GM12875 (cell line): Measurements from ENCODE around the gene MATCAP1.

Experiments
- H3K4me3 ChIP-seq: one replicate; pipeline ENCODE4 v1.5.1; 2011; ENCODE audit warnings: low read depth, low read length, control low read depth
- CTCF ChIP-seq: IDR thresholded peaks from 2 replicates; pipeline ENCODE4 v1.5.1; 2011; ENCODE audit warnings: low read depth, mild to moderate bottlenecking, control low read depth, inconsistent platforms, low read length, moderate library complexity, borderline replicate concordance; ENCODE audit not compliant: insufficient read depth

Gene MATCAP1

GRCh38 chr16:67213197-67214019 is 29.6 kb upstream of the MATCAP1 start:
- no peak for TF ChIP-seq CTCF
- H3K4me3 ChIP-seq, result no peak overlapping the region

- no peak for TF ChIP-seq CTCF
- H3K4me3 ChIP-seq, result no peak overlapping the region
Measured at GRCh38 chr16:67212766-67213165, 29.0 kb upstream of the MATCAP1 start.

GRCh38 chr16:67211674-67212073 is 27.9 kb upstream of the MATCAP1 start:
- H3K4me3 ChIP-seq, result no peak overlapping the region
- TF ChIP-seq CTCF, result no peak

GRCh38 chr16:67210069-67210937 is 26.5 kb upstream of the MATCAP1 start:
- H3K4me3 ChIP-seq, result no peak overlapping the region
- TF ChIP-seq CTCF, result no peak

GRCh38 chr16:67209565-67209964 is 25.8 kb upstream of the MATCAP1 start:
- TF ChIP-seq CTCF, result no peak
- H3K4me3 ChIP-seq, result no peak overlapping the region

GRCh38 chr16:67208154-67208896 is 24.6 kb upstream of the MATCAP1 start:
- H3K4me3 ChIP-seq, result no peak overlapping the region
- no peak for TF ChIP-seq CTCF
